Measurements from ENCODE around the gene TMEM120A.

- TF ChIP-seq SRF (IDR thresholded peaks at IDR 0.05; ENCODE audit: low read depth in 2 of 2, low read length in 2 of 2) (no peak), POLR2A (IDR thresholded peaks at IDR 0.05; ENCODE audit: low read depth, low read length) (no peak), EP300 (IDR thresholded peaks at IDR 0.05; ENCODE audit: borderline replicate concordance in 1 of 2, control insufficient read depth in 1 of 2, low read depth in 2 of 2, low read length in 2 of 2) (no peak), FOXK2 (IDR thresholded peaks at IDR 0.05) (no peak), SPI1 (IDR thresholded peaks at IDR 0.05; ENCODE audit: borderline replicate concordance, insufficient read depth, low read depth, low read length) (no peak), CTCF (IDR thresholded peaks at IDR 0.05 in 2 of 3, conservative IDR thresholded peaks at IDR 0.05 in 1 of 3; ENCODE audit: control insufficient read depth in 2 of 3, extremely low read depth in 1 of 3, insufficient read depth in 1 of 3, low read depth in 3 of 3, low read length in 3 of 3) (no peak), EED (IDR thresholded peaks at IDR 0.05; ENCODE audit: low read depth) (no peak), YY1 (IDR thresholded peaks at IDR 0.05; ENCODE audit: low read depth, low read length) (no peak), JUND (IDR thresholded peaks at IDR 0.05; ENCODE audit: low read depth, low read length) (no peak)
- TF ChIP-seq, protein P1, sequence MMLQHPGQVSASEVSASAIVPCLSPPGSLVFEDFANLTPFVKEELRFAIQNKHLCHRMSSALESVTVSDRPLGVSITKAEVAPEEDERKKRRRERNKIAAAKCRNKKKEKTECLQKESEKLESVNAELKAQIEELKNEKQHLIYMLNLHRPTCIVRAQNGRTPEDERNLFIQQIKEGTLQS (IDR thresholded peaks at IDR 0.05; ENCODE audit: borderline replicate concordance, extremely low read depth, low read depth, low read length): no peak
These were observed 6.2 kb upstream of the TMEM120A start for GRCh38 chr7:76000566-76000965.

All from GM12878 (cell line).